Omental fat pad (tissue), 4 donors: ENCODE measurements around the gene RGS9. TPM values are rescaled to one million over a fixed set of nuclear protein-coding genes. Genes with fewer than 3 reads are reported as not detected.
"Not testable (repeated sequence)": the region's sequence is repeated elsewhere in the genome, so short reads cannot be mapped to it uniquely, and the experiment has no call there.

ENCODE experiments used
- ATAC-seq: fragments of 150-250 bp; one replicate; pipeline ENCODE4 v1.9.1; 2016; ENCODE audit warnings: mild to moderate bottlenecking, moderate library complexity; ENCODE audit not compliant: low FRiP score
- DNase-seq: peaks from one replicate; pipeline ENCODE4 v3.0.0-alpha.2; 2019; ENCODE audit warnings: low spot score
- CTCF ChIP-seq, 3 donors: fragments of 450-650 bp; IDR thresholded peaks; one replicate each; pipeline ENCODE4 v1.5.1; 2016 to 2017; ENCODE audit warnings: antibody characterized with exemption in 3 of 3, mild to moderate bottlenecking in 3 of 3, moderate library complexity in 2 of 3
- total RNA-seq, 4 donors: library from RNA; depleted of rRNA; stranded (reverse); fragments of >200 nt; gene quantifications; one replicate each; pipeline ENCODE4 v1.1.0, GENCODE V29; 2016

The RGS9 gene
- total RNA-seq, 4 donors from 2014 or later, result 1.1 to 5.6 (median 3.4) TPM

GRCh38 chr17:65115839-65116238 is 21.3 kb upstream of the RGS9 start:
- no peak for TF ChIP-seq CTCF (IDR thresholded peaks at IDR 0.05)
- DNase-seq (no peak), ATAC-seq (no peak)

- DNase-seq, ATAC-seq: not testable (repeated sequence)
These were observed 20.7 kb upstream of the RGS9 start for GRCh38 chr17:65116515-65116914.

GRCh38 chr17:65117384-65118035 is 19.7 kb upstream of the RGS9 start:
- DNase-seq (no peak), ATAC-seq (no peak)
- TF ChIP-seq CTCF (IDR thresholded peaks at IDR 0.05), result no peak

GRCh38 chr17:65121368-65121767 is 15.8 kb upstream of the RGS9 start:
- no peak for TF ChIP-seq CTCF (IDR thresholded peaks at IDR 0.05)
- no peak for ATAC-seq
- no peak for DNase-seq

- no peak for TF ChIP-seq CTCF (IDR thresholded peaks at IDR 0.05)
- DNase-seq (no peak), ATAC-seq (no peak)
These were observed 15.0 kb upstream of the RGS9 start for GRCh38 chr17:65121916-65122806.

- DNase-seq, result peak; percentile 44
- no peak for TF ChIP-seq CTCF (IDR thresholded peaks at IDR 0.05)
- ATAC-seq, result peak; percentile 90
These were observed 14.1 kb upstream of the RGS9 start for GRCh38 chr17:65122836-65123756.
